Islet precursor cell (in vitro differentiated cells): ENCODE measurements around the gene TIAM2.
"Not testable (repeated sequence)": the region's sequence is repeated elsewhere in the genome, so short reads cannot be mapped to it uniquely, and the experiment has no call there.

Experiments
- DNase-seq: peaks from one replicate; pipeline ENCODE4 v3.0.0-alpha.2; 2018

The TIAM2 gene

GRCh38 chr6:155066921-155067680 lies 72.0 kb downstream of the TIAM2 start:
- no peak for DNase-seq

- DNase-seq = no peak
Measured at GRCh38 chr6:155067956-155068615, 73.0 kb downstream of the TIAM2 start.

DNA sequence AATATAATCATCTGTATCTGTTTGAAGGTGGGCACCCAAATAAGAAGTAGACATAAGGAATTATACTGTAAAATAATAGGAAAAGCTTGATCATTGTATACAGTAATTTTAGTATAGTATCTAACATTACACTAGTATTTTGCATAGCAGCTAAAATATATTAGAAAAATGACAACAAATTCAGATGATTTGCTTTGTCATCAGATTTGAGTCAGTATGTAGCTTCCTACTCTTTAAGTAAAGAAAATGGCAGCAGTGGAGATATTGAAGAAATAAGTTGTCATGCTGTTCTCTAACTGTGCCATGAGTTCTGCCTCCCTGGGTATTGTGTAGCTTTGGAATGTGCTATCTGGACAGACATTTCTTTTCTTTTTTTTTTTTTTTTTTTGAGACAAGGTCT lies 74.4 kb downstream of the TIAM2 start:
- no peak for DNase-seq

DNA sequence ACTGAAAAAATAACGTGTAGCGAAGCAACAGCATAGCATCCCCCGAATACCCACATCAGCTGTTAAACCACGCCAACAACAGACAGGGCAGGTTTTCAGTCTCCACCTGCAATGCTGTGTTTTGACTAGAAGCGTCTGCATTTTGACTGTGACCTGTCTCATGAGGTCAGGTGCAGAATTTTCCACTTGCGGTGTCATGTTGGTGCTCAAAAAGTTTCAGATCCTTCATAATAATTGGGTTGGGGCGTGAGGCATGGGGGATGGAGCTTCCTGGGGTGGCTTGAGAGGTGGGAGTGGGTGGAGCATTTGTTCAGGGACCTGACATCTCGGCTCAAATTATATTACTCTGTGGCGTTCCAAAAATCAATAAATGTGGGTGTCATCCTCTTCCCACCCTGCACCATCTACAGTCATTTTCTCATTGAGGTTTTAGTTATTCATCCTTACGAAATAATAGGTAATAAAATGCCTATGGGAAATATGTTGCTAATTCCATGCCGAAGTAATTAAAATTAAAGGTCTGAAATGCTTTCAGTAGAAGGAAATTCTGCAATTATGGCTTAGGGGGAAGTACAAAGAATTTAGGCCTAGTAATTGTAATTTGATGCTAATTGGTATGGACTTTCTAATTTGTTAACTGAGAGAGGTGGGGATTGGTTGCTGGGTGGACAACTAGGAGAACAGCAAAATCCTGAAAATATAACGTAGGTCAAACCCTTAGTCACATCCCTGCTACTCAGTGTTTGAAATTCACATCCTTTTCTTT lies 81.0 kb downstream of the TIAM2 start:
- no peak for DNase-seq

DNA sequence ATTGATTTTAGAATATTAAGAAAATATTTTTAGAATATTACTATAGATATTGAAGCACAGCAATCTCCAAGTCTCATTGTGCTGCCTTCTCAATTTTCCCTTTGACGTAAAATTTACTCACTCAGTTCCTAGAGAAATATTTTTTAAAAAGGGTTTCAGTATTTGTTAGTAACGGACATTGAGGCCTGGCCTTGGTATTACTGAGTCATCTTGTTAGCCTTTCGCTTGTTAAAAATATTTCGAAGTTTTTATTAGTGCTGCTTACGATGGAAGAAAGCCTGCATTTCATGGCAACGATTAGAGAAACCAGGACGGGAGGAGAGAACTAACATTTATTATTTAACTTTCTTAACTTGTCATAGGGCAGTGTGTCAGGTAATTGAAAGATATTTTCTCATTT lies 82.2 kb downstream of the TIAM2 start:
- DNase-seq = no peak

- DNase-seq = no peak
Measured at GRCh38 chr6:155077784-155078183, 82.7 kb downstream of the TIAM2 start.

GRCh38 chr6:155078331-155078745 lies 83.2 kb downstream of the TIAM2 start:
- peak; percentile 81 for DNase-seq

GRCh38 chr6:155079985-155080452 lies 84.9 kb downstream of the TIAM2 start:
- no peak for DNase-seq

- no peak for DNase-seq
Measured at GRCh38 chr6:155080881-155081845, 86.0 kb downstream of the TIAM2 start.

- no peak for DNase-seq
Measured at GRCh38 chr6:155084431-155085123, 89.5 kb downstream of the TIAM2 start.

GRCh38 chr6:155085582-155086257 lies 90.6 kb downstream of the TIAM2 start:
- peak; percentile 82 for DNase-seq

DNA sequence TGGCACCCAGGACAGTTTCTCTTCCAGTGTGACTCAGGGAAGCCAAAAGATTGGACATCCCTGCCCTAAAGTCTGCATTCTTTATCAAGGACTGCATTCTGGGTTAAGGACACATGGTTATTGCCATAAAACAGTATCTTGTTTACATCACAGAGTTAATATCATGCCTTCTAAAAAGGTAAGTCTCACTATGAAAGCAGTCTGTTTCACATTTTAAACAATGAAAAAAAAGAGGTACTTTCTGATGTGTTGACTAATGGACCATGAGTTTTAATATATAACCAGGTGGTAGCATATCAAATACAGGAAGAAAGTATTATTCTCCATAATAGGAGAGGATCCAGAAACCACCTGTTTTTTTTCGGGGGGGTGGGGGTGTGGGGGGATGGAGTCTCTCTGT lies 93.7 kb downstream of the TIAM2 start:
- no peak for DNase-seq

GRCh38 chr6:155089746-155090145 lies 94.6 kb downstream of the TIAM2 start:
- DNase-seq = no peak

- DNase-seq = no peak
Measured at GRCh38 chr6:155090166-155090565, 95.1 kb downstream of the TIAM2 start.

DNA sequence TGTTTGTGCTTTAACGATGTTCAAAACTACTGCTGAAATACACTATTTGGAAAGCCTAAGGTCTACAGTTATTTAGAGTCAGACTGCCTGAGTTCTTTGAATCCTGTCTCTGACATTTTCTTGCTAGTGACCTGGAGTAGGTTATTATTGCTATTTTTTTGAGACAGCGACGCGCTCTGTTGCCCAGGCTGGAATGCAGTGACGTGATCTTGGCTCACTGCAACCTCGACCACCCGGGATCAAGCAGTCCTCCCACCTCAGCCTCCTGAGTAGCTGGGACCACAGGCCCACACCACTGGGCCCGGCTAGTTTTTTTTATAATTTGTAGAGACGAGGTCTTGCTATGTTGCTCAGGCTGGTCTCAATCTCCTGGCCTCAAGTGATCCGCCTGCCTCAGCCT lies 96.6 kb downstream of the TIAM2 start:
- DNase-seq = no peak

DNA sequence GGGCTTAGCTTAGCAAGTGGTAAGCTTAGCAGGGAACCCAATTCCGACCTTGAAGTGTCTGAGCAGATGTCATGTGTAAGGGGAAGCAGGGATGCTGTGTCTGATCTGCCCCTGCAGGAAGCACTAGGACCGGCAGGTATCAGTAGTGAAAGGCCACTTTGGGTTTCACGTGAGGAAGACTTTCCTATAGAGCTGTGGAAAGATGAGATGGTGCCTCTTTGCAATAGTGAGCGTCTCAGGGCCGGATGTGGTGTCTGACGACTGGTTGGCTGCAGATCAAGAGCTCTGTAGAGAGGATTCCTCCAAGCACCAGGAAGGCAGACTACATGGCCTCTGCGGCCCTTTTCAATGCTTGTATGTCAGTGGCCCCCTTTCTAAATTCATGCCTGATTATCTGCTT lies 98.3 kb downstream of the TIAM2 start:
- DNase-seq = no peak

DNA sequence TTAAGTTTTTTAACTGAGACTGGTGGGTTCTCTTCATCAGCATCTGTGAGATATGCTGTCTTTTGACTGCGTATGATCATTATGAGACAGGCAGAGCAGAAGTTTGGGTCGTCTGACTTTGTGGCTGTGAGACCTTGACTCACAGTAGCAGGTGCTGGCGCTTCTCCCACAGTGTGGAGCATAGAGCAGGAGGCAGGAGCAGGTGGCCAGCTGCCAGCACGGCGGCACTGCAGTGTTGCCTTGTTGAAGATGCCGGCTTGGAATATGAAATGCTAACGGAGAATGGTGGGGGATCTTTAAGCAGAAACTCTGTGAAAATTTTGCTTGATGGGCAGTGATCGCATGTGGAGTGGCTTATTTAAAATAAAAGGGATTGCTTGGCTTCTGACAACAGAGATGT lies 105.0 kb downstream of the TIAM2 start:
- DNase-seq = no peak

DNA sequence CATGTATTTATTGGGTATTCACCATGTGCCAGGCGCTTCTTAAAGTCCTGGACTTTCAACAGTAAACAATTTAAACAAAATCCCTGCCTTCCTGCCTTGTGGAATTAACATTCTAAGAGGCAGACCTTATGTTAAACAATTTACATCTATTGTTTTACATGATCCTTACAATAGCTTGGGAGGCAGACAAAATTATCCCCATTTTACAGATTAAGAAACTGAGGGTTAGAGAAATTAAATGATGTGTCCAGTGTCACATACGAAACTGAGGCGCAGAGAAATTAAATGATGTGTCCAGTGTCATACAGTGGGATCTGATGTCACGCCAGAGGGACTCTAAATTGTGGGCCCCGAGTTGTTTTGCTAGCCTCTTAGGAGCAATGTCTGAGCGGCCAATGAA lies 105.5 kb downstream of the TIAM2 start:
- no peak for DNase-seq

DNA sequence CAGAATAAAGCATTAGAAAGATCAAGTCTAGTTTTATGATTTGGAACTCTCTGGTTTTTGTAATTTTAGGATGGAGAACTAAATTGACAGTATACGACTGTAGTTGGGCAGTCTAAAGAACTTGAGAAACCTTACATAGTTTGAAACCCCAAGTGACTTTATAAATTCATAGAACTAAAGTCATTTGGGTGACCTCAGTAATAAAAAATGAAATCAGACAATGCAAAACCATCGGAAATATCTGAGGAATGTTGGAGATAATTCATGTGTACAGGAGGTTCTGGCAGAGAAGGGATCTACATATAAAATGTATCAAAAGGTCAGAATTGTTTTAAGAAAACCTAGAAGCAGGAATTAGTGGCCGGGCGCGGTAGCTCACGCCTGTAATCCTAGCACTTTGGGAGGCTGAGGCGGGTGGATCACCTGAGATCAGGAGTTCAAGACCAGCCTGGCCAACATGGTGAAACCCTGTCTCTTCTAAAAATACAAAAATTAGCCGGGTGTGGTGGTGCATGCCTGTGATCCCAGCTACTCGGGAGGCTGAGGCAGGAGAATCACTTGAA lies 108.0 kb downstream of the TIAM2 start:
- DNase-seq = not testable (repeated sequence)

- peak; percentile 69 for DNase-seq
Measured at GRCh38 chr6:155103816-155104366, 108.8 kb downstream of the TIAM2 start.
